Right lung (tissue), 5 donors: Measurements from ENCODE around the gene NBAS. TPM values are rescaled to one million over a fixed set of nuclear protein-coding genes. Genes with fewer than 3 reads are reported as not detected.

ENCODE experiments used
- DNase-seq, 2 donors: peaks; one replicate each; pipeline ENCODE4 v3.0.0-alpha.2; 2013
- polyA plus RNA-seq, 5 donors: library from polyadenylated mRNA; unstranded; fragments of 120-200 nt; gene quantifications; one replicate each; pipeline versions ENCODE4 v1.2.1 to v1.2.3, GENCODE V29; 2013; ENCODE audit warnings: inconsistent platforms in 1 of 5, low replicate concordance in 1 of 5; ENCODE audit not compliant: insufficient read length in 5 of 5, insufficient read depth in 1 of 5

The NBAS gene
- polyA plus RNA-seq, 5 donors = 42.6 to 50.2 (median 45.6) TPM

DNA sequence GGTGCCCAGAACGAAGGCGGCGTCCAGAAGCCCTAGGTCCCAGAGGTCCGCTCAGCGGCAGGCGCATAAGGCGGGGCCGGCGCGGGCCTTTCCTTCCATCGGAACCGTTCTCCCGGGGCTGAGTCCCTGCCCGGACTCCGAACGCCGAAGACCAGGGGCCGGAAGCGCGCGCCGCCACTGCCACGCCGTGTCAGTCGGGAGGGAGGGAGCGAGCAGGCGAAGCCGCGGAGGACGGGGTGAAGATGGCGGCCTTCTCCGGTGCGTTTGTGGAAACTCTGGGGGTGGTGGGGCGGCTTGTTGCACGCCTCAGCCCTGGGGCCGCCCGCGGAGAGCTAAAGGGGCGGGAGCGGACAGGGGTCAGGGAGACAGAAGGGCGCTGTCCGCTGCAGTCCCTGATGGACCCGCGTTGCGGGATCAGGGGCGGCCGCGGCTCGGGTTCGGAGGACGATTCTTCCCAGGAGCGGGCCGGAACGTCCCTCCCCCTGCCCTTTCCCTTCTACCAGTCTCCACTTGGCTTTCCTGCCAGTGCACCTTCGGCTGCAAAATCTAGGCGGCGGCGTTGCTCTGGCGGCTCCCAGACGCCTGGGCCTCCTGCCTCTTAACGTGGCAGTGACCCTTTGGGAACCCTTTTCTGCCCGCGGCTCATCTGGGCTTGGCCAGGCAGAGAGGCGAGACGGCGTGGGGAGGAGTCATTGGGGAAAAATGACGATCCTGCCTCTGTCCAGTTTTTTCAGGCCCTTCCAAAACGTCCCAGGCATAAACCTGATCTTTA is 30.7 kb upstream of the NBAS start, which contains the start of gene DDX1:
TSS of gene DDX1 (plus strand) at position 177 of the 772 bp plus-strand sequence. CDS start at position 243, 66 bp downstream.
- peak; percentile 82 to 86 for DNase-seq

DNA sequence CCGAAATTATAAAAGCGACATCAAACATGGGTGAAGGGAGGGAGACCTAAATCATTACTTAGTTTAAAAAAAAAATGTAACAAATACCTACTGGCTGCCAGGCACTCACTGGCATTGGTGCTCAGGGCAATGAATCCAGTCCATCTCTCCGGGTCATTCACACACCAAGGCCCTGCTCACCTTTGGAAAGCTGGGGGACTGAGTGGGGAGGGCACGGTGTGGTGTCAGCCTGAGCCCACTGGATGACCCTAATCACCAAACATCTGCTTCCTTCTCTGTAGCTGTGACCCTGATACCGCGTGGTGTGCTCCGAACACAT is 30.2 kb upstream of the NBAS start:
- no peak for DNase-seq

DNA sequence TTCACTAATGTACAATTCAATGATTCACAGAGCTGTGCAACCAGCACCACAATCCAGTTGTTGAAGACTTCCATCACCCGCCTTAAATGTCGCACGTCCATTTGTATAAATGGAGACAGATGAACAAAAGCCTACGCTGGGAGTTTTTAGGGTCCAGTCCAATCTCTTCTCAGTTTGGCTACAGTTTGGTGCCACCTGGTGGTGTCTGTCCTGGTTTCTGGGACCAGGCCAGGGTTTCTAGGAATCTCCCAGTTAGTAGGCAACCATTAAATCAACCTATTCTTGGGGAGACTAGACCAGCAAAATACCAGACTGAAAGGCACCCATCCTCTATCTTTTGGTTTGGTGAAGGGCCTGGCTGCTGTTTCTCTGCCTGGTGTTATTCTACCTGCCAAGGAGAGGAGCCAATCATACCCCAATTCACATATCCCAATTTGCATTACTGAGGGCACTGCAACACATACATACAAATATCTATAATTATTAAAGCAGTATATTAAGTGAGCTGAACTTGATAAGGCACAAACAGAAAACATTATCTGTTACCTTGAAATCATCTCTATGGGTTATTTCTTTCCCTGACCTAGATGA is 27.3 kb upstream of the NBAS start:
- no peak for DNase-seq

DNA sequence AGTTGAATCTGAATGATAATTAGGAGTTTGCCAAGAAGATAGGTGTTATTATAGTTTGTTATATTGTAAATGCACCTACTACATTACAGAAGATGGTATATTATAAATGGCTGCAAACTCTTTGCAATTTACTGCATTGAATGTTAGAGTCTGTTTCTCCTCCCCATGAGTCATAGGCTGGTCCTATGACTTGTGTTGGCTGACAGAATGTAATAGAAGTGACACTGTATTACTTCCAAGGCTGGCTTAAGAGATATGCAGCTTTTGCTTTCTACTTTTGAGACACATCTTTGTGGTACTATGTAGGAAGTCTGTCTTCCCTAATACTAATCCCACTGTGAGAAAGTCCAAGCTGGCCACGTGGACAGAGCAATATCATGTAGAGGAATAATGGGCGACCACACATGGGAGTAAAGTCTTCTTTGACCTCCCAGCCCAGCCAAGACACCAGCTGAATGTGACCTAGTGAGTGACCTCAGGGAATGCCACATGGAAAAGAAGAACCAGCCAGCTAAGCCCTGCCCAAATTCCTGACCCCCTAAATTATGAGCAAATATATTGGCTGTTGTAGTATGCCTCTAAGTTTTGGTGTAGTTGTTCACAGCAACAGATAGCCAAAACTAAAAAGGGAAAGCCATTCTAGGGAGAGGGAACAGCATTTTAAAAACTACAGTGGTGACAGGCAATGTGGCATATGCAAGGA is 23.8 kb upstream of the NBAS start:
- DNase-seq = no peak

- DNase-seq = no peak
Observed at GRCh38 chr2:15584316-15584715, 23.2 kb upstream of the NBAS start.

GRCh38 chr2:15583826-15584225 is 22.7 kb upstream of the NBAS start:
- no peak for DNase-seq

DNA sequence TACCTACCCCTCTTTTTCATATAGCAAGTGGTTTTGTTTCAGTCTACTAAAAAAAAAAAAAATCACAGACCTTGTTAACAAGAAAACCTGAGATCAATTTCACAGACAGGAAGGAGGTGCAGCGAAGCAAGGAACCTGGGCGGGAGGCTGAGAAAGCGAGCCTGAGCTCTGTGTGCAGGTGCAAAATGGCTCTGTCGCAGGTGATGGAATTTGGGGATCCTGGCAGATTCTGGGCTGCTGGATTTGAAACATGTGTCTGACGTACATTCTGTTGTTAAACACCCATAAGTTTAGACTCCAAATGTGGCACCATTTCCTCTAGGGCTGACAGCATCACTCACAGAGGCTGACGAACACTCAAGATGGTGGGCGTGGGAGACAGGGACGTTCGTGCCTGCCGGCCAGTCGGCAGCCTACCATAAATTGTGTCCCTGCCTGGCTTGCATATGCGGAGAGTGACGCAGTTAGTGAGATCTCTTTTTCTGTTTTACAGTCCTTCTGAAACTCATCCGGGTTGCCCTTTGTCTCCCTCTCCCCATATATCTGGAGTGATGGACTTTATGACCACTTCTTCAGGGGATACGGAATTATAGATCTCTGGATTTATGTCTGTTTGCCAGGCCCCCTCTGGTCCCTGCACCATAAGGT is 21.7 kb upstream of the NBAS start:
- no peak for DNase-seq

GRCh38 chr2:15580451-15580850 is 19.3 kb upstream of the NBAS start:
- DNase-seq = no peak

GRCh38 chr2:15579641-15580040 is 18.5 kb upstream of the NBAS start:
- DNase-seq = no peak

- peak; percentile 48 to 73 for DNase-seq
Observed at GRCh38 chr2:15577071-15577735, 16.1 kb upstream of the NBAS start.

GRCh38 chr2:15571729-15572128 is 10.6 kb upstream of the NBAS start:
- no peak for DNase-seq

DNA sequence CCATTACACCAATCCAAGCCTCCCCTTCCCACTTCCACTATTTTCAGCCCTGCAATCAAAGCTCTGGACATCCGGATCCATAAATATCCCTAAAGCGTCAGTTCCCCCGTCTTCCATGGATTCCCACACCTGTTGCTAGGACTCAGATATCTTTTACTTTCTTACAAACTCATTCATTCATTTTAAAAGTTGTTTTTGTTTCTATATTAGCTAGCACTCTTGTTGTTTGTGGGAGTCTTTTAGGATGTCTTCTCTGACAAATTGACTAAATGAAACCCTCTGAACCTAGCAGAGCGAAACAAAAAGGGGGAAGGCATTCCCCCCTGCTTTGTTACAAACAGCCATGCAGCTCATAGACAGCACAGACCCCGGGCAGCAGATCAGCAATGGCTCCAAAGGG is 9.0 kb upstream of the NBAS start:
- DNase-seq = no peak

- no peak for DNase-seq
Observed at GRCh38 chr2:15568874-15569273, 7.7 kb upstream of the NBAS start.

DNA sequence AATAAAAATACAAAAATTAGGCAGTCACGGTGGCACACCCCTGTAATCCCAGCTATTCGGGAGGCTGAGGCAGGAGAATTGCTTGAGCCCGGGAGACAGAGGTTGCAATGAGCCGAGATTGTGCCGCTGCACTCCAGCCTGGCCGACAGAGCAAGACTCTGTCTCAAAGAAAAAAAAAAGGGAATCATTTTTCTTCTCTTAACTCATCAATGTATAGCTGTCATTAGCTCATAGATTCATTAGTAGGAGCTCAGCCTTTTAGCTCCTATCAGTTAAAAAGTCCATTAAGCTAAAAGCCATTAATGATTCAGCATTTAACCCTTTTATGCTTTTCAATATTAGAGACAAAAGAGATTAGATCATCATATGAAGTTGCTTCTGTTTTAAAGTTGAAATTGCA is 5.8 kb upstream of the NBAS start:
- no peak for DNase-seq

- DNase-seq = no peak
Observed at GRCh38 chr2:15565994-15566671, 5.0 kb upstream of the NBAS start.

GRCh38 chr2:15565392-15565791 is 4.3 kb upstream of the NBAS start:
- DNase-seq = no peak

DNA sequence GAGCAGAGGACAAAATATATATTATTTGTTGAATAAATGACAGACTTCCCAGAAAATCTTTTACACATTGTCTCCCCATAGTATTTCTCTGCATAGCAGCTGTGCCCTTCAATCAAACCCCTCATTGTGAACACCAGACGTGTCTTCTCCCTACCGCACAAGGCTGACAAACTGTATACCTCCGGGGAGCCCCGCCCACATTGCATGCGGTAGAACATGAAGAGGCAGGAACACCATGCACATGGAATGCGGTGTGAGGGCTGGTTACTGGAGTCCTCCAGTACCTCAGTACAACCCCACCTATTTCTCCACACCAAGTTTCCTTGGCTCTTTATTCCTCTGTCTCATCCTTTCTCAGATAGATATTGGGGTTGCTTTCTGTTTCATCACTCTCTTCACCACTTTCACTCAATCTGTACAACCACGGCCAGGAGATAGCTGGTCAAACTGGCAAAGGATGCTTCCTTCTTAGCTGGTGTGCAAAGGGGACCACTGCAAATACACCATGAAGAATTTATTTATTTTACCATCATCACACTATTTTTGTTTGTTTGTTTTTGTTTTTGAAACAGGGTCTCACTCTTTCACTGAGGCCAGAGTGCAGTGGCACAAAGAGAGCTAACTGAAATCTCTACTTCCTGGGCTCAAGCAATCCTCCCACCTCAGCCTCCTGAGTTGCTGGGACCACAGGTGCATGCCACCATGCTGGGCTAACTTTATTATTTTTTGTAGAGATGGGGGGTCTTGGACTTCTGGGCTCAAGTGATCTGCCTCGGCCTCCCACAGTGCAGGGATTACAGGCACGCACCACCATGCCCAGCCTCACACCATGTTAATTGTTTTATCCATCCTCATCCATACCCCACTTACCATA is 2.3 kb upstream of the NBAS start:
- DNase-seq = no peak

DNA sequence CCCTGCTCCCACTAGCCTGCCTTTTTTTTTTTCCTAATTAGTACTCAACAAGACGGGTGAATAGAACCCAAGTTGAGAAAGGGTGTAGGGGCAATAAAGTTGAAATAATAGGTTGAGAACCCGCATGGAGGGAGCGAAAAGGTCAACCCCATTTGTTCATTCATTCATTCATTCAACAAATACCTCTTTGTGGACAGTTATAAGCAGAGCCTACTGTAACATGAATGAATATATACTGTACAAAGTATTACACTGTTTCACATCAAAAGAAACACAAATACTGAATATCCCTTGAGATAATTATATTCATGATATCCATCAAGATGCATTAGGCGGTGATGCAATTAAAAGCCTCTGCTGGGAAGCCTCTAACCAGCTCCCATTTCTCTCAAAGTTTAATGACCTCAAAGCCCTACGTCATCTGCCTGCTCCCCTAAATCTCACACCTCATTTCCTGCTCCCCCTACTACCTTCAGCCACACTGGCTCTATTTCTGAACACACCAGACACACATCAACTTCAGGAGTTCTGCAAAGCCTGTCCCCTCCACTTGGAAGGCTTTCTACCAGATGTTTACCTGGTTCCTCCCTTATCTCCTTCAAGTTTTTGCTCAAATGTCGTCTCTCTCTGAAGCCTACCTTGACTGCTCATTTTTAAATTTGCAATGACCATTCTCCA is 1.4 kb upstream of the NBAS start:
- DNase-seq = no peak

DNA sequence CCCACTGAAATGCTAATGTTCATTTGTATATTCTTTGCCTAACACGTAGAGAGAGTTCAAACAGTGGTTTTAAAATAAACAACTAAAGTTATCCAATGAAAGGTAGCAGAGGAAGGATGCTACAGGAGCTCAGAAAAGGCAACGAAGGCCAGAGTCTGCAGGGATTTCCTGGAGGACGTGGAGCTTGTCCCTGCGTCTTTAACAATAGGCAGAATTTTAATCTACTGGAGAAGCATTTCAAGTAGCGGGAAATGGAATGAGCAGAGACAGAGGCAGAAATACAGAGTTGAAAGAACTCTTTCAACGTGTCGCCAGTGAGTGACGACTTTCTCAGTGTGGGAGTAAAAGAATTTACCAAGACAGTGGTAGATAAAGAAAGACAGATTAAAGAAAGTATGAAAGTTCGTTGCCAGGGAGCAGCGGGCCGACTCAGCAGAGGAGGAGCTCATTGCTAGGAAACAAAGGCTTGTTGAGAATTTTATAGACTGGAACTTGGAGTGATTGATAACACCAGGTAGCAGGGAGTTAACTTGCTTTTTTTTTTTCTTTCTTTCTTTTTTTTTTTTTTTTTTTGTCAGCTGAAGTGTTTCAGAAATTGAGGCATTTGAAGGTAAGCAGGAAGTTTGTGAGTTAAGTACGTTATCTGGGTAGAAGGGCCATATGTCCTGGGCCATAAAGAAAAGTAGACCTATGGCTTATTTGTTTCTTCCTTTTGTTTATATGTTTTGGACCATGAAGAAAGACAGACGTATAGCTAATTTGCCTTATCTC is 625 bp upstream of the NBAS start:
- peak; percentile 57 to 62 for DNase-seq
